Cardiac muscle cell (in vitro differentiated cells and primary cell): ENCODE measurements around the gene APOBEC3F. TPM values are rescaled to one million over a fixed set of nuclear protein-coding genes. Genes with fewer than 3 reads are reported as not detected.
"Not testable (repeated sequence)": the region's sequence is repeated elsewhere in the genome, so short reads cannot be mapped to it uniquely, and the experiment has no call there.

ENCODE experiments used
- DNase-seq, 2 donors: peaks; one replicate each; pipeline versions ENCODE4 v3.0.0 to v3.0.0-alpha.2; 2010 to 2017; ENCODE audit warnings: low read depth in 1 of 2, low spot score in 1 of 2
- H3K27ac ChIP-seq: fragments of 200-600 bp; sonication (generic); 2 replicates; pipeline ENCODE4 v1.5.1; 2016
- H3K27me3 ChIP-seq: fragments of 200-600 bp; sonication (generic); 2 replicates; pipeline ENCODE4 v1.6.0; 2016; ENCODE audit warnings: control low read depth
- H3K36me3 ChIP-seq: fragments of 200-600 bp; sonication (generic); 2 replicates; pipeline ENCODE4 v1.5.1; 2016; ENCODE audit warnings: control low read depth
- H3K4me1 ChIP-seq: fragments of 200-600 bp; sonication (generic); 2 replicates; pipeline ENCODE4 v1.8.1; 2017; ENCODE audit warnings: low read depth, mild to moderate bottlenecking, mixed run types
- H3K4me3 ChIP-seq: fragments of 200-600 bp; sonication (generic); 2 replicates; pipeline ENCODE4 v1.5.1; 2016; ENCODE audit warnings: mild to moderate bottlenecking
- H3K9me3 ChIP-seq: fragments of 200-600 bp; sonication (generic); 2 replicates; pipeline ENCODE4 v1.5.1; 2017; ENCODE audit warnings: low read depth, mild to moderate bottlenecking, control low read depth
- CTCF ChIP-seq: IDR thresholded peaks from 2 replicates; pipeline ENCODE4 v1.5.1; 2012; ENCODE audit warnings: low read depth, mild to moderate bottlenecking, low read length
- polyA plus RNA-seq: library from polyadenylated mRNA; unstranded; fragments of >200 nt; fragmentation: Nextera tagmentation; extraction: Ambion mirVana; gene quantifications from 2 replicates; pipeline ENCODE4 v1.2.1, GENCODE V29; 2016
- total RNA-seq: library from RNA; depleted of rRNA; stranded (reverse); fragments of >200 nt; gene quantifications from 2 replicates; pipeline ENCODE4 v1.2.3, GENCODE V29; 2016

The APOBEC3F gene
- total and polyA plus RNA-seq, 2 experiments from 2014 or later = 11.8 to 24.2 TPM

DNA sequence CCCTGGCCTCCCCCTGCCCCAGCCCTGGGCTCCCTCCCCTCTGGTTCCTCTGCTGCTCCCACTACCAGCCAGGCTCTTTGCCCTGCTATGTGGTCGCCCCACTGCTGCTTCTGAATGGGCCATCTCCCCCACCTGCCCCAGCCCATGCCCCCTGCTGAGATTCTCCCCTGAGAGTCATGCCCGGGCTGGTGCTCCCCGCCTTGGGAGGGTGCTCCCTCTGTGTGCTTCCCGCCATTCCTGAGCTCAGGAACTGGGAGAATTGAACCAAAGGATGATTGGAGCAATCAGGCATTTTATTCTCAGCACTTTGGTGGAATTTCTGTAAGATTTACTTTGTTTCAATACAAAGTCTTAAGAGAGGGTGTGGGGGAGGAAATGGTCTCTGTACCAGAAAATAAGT, 12.9 kb upstream of the APOBEC3F start:
- H3K27me3 ChIP-seq = no peaks in the 10 kb centered on the region
- peaks cover 6% of the 10 kb centered on the region for H3K4me1 ChIP-seq
- H3K36me3 ChIP-seq = no peaks in the 10 kb centered on the region
- no peak for TF ChIP-seq CTCF
- DNase-seq = no peak
- no peak overlapping the region for H3K4me3 ChIP-seq
- no peak overlapping the region for H3K27ac ChIP-seq
- H3K9me3 ChIP-seq = no peaks in the 10 kb centered on the region

GRCh38 chr22:39028281-39028680, 12.4 kb upstream of the APOBEC3F start:
- Histone ChIP-seq H3K27me3 (no peaks in the 10 kb centered on the region), H3K4me1 (peaks cover 6% of the 10 kb centered on the region), H3K9me3 (no peaks in the 10 kb centered on the region), H3K4me3 (no peak overlapping the region), H3K27ac (peak overlapping the region; percentile 4), H3K36me3 (no peaks in the 10 kb centered on the region)
- DNase-seq = peak in 1 of 2 donors; percentile 29
- no peak for TF ChIP-seq CTCF

GRCh38 chr22:39029227-39029626, 11.4 kb upstream of the APOBEC3F start:
- Histone ChIP-seq H3K9me3 (no peaks in the 10 kb centered on the region), H3K4me3 (no peak overlapping the region), H3K27me3 (no peaks in the 10 kb centered on the region), H3K36me3 (no peaks in the 10 kb centered on the region), H3K27ac (no peak overlapping the region), H3K4me1 (peaks cover 6% of the 10 kb centered on the region)
- no peak for DNase-seq
- no peak for TF ChIP-seq CTCF

DNA sequence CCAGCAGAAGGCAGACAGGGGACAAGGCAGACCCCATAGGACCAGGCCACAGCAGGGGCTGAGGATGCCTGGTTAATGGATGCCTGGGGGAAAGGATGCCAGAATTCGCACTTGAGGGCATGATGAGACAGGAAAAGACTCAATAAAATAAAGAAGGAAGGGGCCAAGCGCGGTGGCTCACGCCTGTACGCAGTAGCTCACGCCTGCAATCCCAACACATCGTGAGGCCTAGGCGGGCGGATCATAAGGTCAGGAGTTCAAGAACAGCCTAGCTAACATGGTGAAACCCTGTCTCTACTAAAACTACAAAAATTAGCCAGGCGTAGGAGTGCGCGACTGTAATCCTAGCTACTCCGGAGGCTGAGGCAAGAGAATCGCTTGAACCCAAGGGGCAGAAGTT, 10.0 kb upstream of the APOBEC3F start:
- no peaks in the 10 kb centered on the region for H3K36me3 ChIP-seq
- no peaks in the 10 kb centered on the region for H3K9me3 ChIP-seq
- H3K4me3 ChIP-seq = no peak overlapping the region
- no peak overlapping the region for H3K27ac ChIP-seq
- H3K27me3 ChIP-seq = no peaks in the 10 kb centered on the region
- no peak for DNase-seq
- no peak for TF ChIP-seq CTCF
- peaks cover 6% of the 10 kb centered on the region for H3K4me1 ChIP-seq

DNA sequence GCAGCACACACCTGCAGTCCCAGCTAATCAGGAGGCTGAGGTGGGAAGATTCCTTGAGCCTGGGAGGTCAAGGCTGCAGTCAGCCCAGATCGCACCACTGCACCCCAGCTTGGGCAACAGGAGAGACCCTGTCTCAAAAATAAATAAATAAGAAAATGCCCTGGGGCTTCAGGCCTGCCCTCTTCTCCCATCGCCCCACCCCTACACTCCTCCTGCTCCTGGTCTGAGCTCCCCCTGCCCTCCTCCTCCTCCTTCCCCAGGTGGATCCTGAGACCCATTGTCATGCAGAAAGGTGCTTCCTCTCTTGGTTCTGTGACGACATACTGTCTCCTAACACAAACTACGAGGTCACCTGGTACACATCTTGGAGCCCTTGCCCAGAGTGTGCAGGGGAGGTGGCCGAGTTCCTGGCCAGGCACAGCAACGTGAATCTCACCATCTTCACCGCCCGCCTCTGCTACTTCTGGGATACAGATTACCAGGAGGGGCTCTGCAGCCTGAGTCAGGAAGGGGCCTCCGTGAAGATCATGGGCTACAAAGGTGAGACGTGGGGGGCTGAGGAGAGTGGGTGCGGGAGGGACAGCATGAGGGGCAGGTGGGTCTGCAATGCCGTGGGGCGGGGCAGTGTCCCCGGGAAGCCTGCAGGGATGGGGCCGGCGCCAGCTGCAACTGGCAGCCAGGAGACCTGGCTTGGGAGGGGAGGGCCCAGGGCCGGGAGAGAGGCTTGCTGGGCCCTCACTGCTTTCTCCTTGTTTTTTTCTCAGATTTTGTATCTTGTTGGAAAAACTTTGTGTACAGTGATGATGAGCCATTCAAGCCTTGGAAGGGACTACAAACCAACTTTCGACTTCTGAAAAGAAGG, 9.0 kb upstream of the APOBEC3F start:
- DNase-seq, H3K9me3 ChIP-seq, H3K4me1 ChIP-seq, H3K27ac ChIP-seq, H3K36me3 ChIP-seq, H3K27me3 ChIP-seq, H3K4me3 ChIP-seq: not testable (repeated sequence)

- not testable (repeated sequence) for H3K27ac ChIP-seq, DNase-seq, H3K9me3 ChIP-seq, H3K27me3 ChIP-seq, H3K36me3 ChIP-seq, H3K4me3 ChIP-seq
- peaks cover 17% of the 10 kb centered on the region for H3K4me1 ChIP-seq
Observed at GRCh38 chr22:39037071-39037470, 3.6 kb upstream of the APOBEC3F start.
